Astrocyte (in vitro differentiated cells and primary cell): ENCODE data around the gene LRRC34. TPM values are rescaled to one million over a fixed set of nuclear protein-coding genes. Genes with fewer than 3 reads are reported as not detected.

ENCODE experiments used
- DNase-seq: peaks from one replicate; pipeline ENCODE4 v3.0.0-alpha.2; 2010; ENCODE audit warnings: low read depth
- FAIRE-seq: peaks from 2 replicates; lab custom pipeline; 2011; peaks lifted over from hg19 to GRCh38; lab: Jason Lieb, UNC
- H2AFZ ChIP-seq: 2 replicates; pipeline ENCODE4 v1.6.0; 2012; ENCODE audit warnings: low read depth, low read length, inconsistent platforms
- H3K27ac ChIP-seq: 2 replicates; pipeline ENCODE4 v1.5.1; 2011; ENCODE audit warnings: low read depth, low read length, inconsistent platforms
- H3K27me3 ChIP-seq: 2 replicates; pipeline ENCODE4 v1.6.0; 2011; ENCODE audit warnings: low read length, inconsistent platforms; ENCODE audit not compliant: insufficient read depth
- H3K36me3 ChIP-seq: 2 replicates; pipeline ENCODE4 v1.5.1; 2011; ENCODE audit warnings: low read length, inconsistent platforms; ENCODE audit not compliant: insufficient read depth
- H3K4me1 ChIP-seq: 2 replicates; pipeline ENCODE4 v1.5.1; 2011; ENCODE audit warnings: low read length, inconsistent platforms; ENCODE audit not compliant: insufficient read depth
- H3K4me2 ChIP-seq: 2 replicates; pipeline ENCODE4 v1.6.0; 2012; ENCODE audit warnings: low read length, inconsistent platforms
- H3K4me3 ChIP-seq: 2 replicates; pipeline ENCODE4 v1.5.1; 2011; ENCODE audit warnings: low read depth, mild to moderate bottlenecking, low read length, inconsistent platforms; ENCODE audit not compliant: insufficient read depth
- H3K79me2 ChIP-seq: 2 replicates; pipeline ENCODE4 v1.6.0; 2012; ENCODE audit warnings: mild to moderate bottlenecking, low read length, inconsistent platforms; ENCODE audit not compliant: insufficient read depth
- H3K9ac ChIP-seq: 2 replicates; pipeline ENCODE4 v1.6.0; 2012; ENCODE audit warnings: mild to moderate bottlenecking, low read length, inconsistent platforms
- H3K9me3 ChIP-seq: 2 replicates; pipeline ENCODE4 v1.5.1; 2012; ENCODE audit warnings: low read depth, mild to moderate bottlenecking, low read length, inconsistent platforms; ENCODE audit not compliant: insufficient read depth
- H4K20me1 ChIP-seq: 2 replicates; pipeline ENCODE4 v1.6.0; 2012; ENCODE audit warnings: low read length, inconsistent platforms; ENCODE audit not compliant: insufficient read depth
- H3K27ac Mint-ChIP-seq: one replicate; pipeline ENCODE4 v1.8.0; 2021; ENCODE audit warnings: mild to moderate bottlenecking, mixed read lengths; ENCODE audit not compliant: unreplicated experiment
- H3K27me3 Mint-ChIP-seq: one replicate; pipeline ENCODE4 v1.8.0; 2021; ENCODE audit warnings: low read depth, mixed read lengths; ENCODE audit not compliant: unreplicated experiment
- H3K36me3 Mint-ChIP-seq: one replicate; pipeline ENCODE4 v1.8.0; 2021; ENCODE audit warnings: low read depth, mixed read lengths; ENCODE audit not compliant: unreplicated experiment
- H3K4me1 Mint-ChIP-seq: one replicate; pipeline ENCODE4 v1.8.0; 2021; ENCODE audit warnings: low read depth, mixed read lengths; ENCODE audit not compliant: unreplicated experiment
- H3K4me3 Mint-ChIP-seq: one replicate; pipeline ENCODE4 v1.8.0; 2021; ENCODE audit warnings: mild to moderate bottlenecking, moderate library complexity, mixed read lengths; ENCODE audit not compliant: unreplicated experiment
- H3K9me3 Mint-ChIP-seq: one replicate; pipeline ENCODE4 v1.8.0; 2021; ENCODE audit warnings: mild to moderate bottlenecking, mixed read lengths; ENCODE audit not compliant: unreplicated experiment
- EZH2 ChIP-seq: IDR thresholded peaks from 2 replicates; pipeline ENCODE4 v1.6.1; 2012; ENCODE audit warnings: mild to moderate bottlenecking, low read length, inconsistent platforms; ENCODE audit not compliant: insufficient read depth
- total RNA-seq: library from RNA; stranded (reverse); gene quantifications from 2 replicates; pipeline ENCODE4 v1.2.1, GENCODE V29; 2021
- TF ChIP-seq, protein P1 (sequence below): IDR thresholded peaks from 2 replicates; pipeline ENCODE4 v1.5.1; 2011; ENCODE audit warnings: low read depth, mild to moderate bottlenecking, inconsistent platforms, low read length, moderate library complexity; ENCODE audit not compliant: insufficient read depth

Gene LRRC34
- total RNA-seq, 1 donor from 2014 or later, result 1.0 TPM

DNA sequence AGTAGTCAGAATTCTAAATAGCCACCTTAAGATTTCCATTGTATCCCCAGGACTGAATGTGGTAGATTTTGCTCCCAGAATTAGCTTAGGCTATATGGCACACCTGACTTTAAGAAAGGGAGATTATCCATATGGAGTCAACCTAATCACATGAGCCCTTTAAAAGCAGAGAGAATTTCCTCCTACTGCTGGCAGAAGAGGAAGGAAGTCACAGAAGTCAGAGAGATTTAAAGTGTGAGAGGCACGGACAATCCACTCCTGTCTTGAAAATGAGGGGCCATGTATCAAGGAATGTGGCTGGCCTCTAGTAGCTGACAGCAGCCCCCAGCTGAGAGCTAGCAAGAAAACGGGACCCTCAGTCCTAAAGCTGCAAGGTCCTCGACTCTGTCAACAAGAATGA lies 30.3 kb upstream of the LRRC34 start:
- no peak overlapping the region for H3K9ac ChIP-seq
- no peaks in the 10 kb centered on the region for H3K79me2 ChIP-seq
- no peak for FAIRE-seq
- no peak overlapping the region for H2AFZ ChIP-seq
- no peaks in the 10 kb centered on the region for H3K27me3 ChIP-seq
- H3K4me2 ChIP-seq, result no peak overlapping the region
- TF ChIP-seq, protein P1, sequence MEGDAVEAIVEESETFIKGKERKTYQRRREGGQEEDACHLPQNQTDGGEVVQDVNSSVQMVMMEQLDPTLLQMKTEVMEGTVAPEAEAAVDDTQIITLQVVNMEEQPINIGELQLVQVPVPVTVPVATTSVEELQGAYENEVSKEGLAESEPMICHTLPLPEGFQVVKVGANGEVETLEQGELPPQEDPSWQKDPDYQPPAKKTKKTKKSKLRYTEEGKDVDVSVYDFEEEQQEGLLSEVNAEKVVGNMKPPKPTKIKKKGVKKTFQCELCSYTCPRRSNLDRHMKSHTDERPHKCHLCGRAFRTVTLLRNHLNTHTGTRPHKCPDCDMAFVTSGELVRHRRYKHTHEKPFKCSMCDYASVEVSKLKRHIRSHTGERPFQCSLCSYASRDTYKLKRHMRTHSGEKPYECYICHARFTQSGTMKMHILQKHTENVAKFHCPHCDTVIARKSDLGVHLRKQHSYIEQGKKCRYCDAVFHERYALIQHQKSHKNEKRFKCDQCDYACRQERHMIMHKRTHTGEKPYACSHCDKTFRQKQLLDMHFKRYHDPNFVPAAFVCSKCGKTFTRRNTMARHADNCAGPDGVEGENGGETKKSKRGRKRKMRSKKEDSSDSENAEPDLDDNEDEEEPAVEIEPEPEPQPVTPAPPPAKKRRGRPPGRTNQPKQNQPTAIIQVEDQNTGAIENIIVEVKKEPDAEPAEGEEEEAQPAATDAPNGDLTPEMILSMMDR, result no peak
- TF ChIP-seq EZH2, result no peak
- Mint-ChIP-seq H3K4me3 (no peak overlapping the region), H3K36me3 (no peaks in the 10 kb centered on the region), H3K4me1 (peaks cover 11% of the 10 kb centered on the region), H3K9me3 (no peaks in the 10 kb centered on the region), H3K27me3 (no peaks in the 10 kb centered on the region), H3K27ac (no peak overlapping the region)
- no peaks in the 10 kb centered on the region for H3K4me1 ChIP-seq
- DNase-seq, result no peak
- H3K27ac ChIP-seq, result no peak overlapping the region
- H3K9me3 ChIP-seq, result no peaks in the 10 kb centered on the region
- no peaks in the 10 kb centered on the region for H3K36me3 ChIP-seq
- H3K4me3 ChIP-seq, result no peak overlapping the region
- no peaks in the 10 kb centered on the region for H4K20me1 ChIP-seq

DNA sequence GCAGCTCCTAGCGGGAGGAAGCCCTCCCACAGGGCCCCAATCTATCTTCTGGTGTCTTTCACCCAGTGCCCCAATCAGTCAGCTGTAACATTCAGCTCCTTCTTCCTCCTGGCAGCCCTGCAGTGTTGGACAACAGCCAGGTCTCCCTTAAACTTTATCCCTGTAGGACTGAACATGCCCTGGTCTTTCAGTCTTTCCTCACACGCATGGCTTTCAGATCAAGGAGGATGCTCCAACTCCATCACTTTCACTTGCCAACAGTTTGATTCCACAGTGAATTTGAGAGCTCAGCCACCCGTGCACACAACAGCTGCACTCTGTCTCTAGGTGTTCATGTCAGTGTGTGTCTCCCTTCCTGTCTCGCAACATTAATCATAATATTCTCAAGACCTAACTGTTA lies 28.5 kb upstream of the LRRC34 start:
- no peaks in the 10 kb centered on the region for H3K36me3 ChIP-seq
- Mint-ChIP-seq H3K36me3 (no peaks in the 10 kb centered on the region), H3K27ac (no peak overlapping the region), H3K4me1 (peaks cover 9% of the 10 kb centered on the region), H3K27me3 (no peaks in the 10 kb centered on the region), H3K9me3 (no peaks in the 10 kb centered on the region), H3K4me3 (no peak overlapping the region)
- no peak overlapping the region for H3K4me2 ChIP-seq
- no peaks in the 10 kb centered on the region for H3K9me3 ChIP-seq
- H3K27me3 ChIP-seq, result no peaks in the 10 kb centered on the region
- FAIRE-seq (no peak), DNase-seq (no peak)
- H3K9ac ChIP-seq, result no peak overlapping the region
- H3K4me1 ChIP-seq, result no peaks in the 10 kb centered on the region
- no peaks in the 10 kb centered on the region for H4K20me1 ChIP-seq
- no peaks in the 10 kb centered on the region for H3K79me2 ChIP-seq
- H3K27ac ChIP-seq, result no peak overlapping the region
- no peak overlapping the region for H2AFZ ChIP-seq
- TF ChIP-seq, protein P1, result no peak
- no peak for TF ChIP-seq EZH2
- H3K4me3 ChIP-seq, result no peak overlapping the region

DNA sequence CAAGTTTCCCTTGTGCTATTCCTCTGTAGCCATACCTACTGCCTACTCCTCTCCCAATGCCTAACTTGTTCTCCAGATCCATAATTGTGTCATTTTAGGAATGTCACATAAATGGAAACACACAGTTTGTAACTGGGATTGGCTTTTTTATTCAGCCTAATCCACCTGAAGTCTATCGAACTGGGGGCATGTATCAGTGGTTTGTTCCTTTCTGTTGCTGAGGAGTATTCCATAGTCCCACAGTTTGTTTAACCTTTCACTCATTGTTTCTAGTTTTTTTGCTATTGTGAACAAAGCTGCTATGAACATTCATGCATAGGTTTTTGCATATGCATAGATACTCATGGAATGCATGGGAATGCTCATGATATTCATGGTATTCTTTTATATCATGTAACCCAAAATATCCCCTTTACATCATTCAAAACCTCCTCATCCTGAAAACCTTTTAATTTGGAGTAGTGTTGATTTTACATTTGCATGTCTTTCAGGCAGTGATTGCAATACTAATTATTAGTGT lies 25.9 kb upstream of the LRRC34 start:
- Histone ChIP-seq H3K4me1 (no peaks in the 10 kb centered on the region), H3K79me2 (no peaks in the 10 kb centered on the region), H3K9ac (no peak overlapping the region), H3K27me3 (no peaks in the 10 kb centered on the region), H3K27ac (no peak overlapping the region), H3K36me3 (no peaks in the 10 kb centered on the region), H3K4me3 (no peak overlapping the region), H4K20me1 (no peaks in the 10 kb centered on the region), H2AFZ (no peak overlapping the region), H3K4me2 (no peak overlapping the region), H3K9me3 (no peaks in the 10 kb centered on the region)
- H3K4me1 Mint-ChIP-seq, result peaks cover 14% of the 10 kb centered on the region
- no peaks in the 10 kb centered on the region for H3K36me3 Mint-ChIP-seq
- peaks cover 1% of the 10 kb centered on the region for H3K27me3 Mint-ChIP-seq
- DNase-seq, result no peak
- no peak for FAIRE-seq
- H3K27ac Mint-ChIP-seq, result no peak overlapping the region
- H3K4me3 Mint-ChIP-seq, result no peak overlapping the region
- H3K9me3 Mint-ChIP-seq, result no peaks in the 10 kb centered on the region
- TF ChIP-seq EZH2, result no peak
- TF ChIP-seq, protein P1, result no peak
